Amniotic stem cell (primary cell): ENCODE data around the gene RAD51D.
A peak's percentile ranks its signal among the peaks of the same experiment; 100 is the strongest.
"Not testable (repeated sequence)": the region's sequence is repeated elsewhere in the genome, so short reads cannot be mapped to it uniquely, and the experiment has no call there.

Source experiments
- DNase-seq: peaks from one replicate; lab custom pipeline; 2025; lab: John Stamatoyannopoulos, UW

RAD51D gene

GRCh38 chr17:35065880-35066279 lies 53.8 kb downstream of the RAD51D start:
- DNase-seq = no peak

GRCh38 chr17:35064516-35065215 lies 55.0 kb downstream of the RAD51D start:
- no peak for DNase-seq

GRCh38 chr17:35063514-35064223 lies 56.0 kb downstream of the RAD51D start, which contains the start of gene RFFL:
TSS of gene RFFL (minus strand) at chr17:35063707. CDS start at chr17:35026553, 37,154 bp downstream.
- peak; percentile 98 for DNase-seq

DNA sequence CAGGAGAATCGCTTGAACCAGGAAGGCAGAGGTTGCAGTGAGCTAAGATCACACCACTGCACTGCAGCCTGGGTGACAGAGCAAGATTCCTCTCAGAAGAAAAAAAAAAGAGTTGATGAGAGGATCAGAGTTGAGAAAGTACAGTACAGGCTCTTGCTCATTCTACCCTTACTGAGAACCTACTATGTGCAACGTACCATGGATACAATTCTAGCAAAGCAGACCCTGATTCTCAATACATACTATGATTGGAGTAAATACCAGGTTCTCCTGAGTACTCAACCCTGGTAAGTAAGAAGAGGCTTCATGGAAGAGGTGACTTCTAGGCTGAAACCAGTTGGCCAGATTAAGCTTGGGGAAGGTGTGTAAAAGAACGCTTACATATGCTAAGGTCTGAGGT lies 57.4 kb downstream of the RAD51D start:
- no peak for DNase-seq

DNA sequence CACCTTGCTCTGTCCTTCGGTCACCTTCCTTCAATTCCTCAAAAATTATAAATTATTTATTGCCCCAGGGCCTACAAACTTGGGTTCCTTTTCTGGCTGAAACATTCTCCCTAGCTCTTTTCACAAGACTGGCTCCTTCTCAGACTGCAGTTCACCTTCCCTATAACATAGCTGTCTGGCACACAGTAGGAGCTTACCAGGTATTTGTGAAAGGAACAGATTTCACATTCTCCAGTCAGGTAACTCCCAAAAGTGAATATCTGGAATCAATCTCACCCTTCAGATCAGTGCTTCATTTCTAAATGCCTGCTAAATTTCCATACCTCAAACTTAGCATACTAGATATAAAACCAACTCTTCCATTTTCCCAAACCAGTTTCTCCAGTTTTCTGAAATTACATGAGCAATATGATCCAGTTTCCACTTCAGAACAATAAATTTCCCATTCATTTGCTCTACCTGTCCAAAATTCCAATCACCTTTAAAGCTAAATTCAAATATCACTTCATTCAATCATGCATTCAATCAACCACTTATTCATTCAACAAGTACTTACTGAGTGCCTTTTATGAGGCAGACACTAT lies 62.2 kb downstream of the RAD51D start:
- no peak for DNase-seq

DNA sequence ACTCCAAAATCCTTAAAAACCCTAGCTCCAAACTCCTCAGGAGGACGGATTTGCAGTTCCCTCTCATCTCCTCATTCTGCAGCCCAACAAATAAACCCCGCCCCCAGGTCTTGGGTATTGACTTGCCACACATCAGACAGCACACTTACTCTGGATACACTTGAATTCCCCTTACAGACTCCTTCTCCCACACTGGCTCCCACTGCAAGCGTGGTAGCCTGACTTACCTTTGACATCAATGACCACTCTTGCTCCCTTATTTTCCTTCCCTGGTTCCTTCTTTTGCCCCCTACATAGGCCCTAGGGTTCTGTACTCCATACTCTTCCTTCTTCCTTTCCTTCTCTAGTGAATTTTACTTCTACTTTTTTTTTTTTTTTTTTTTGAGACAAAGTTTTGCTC lies 63.6 kb downstream of the RAD51D start:
- no peak for DNase-seq

- DNase-seq = no peak
Measured at GRCh38 chr17:35053204-35053603, 66.5 kb downstream of the RAD51D start.

DNA sequence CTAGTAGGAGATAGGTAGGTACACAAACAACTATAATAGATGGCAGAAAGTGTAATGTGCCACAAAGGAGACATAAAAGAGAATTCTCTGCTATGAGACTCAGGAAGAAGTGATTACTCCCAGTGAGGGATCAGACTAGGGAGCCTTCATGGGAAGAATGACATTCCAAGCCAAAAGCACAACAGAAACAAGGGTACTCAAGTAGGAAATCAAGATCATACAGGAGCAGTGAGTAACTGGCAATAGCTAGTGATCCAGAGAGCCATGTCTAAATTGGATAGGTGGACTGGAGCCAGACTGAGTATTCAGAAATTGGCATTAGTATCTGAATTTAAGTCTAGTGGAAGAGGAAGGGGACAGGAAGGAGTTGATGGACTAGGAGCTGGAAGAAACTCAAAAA lies 66.9 kb downstream of the RAD51D start:
- DNase-seq = no peak

- no peak for DNase-seq
Measured at GRCh38 chr17:35052241-35052610, 67.4 kb downstream of the RAD51D start.

DNA sequence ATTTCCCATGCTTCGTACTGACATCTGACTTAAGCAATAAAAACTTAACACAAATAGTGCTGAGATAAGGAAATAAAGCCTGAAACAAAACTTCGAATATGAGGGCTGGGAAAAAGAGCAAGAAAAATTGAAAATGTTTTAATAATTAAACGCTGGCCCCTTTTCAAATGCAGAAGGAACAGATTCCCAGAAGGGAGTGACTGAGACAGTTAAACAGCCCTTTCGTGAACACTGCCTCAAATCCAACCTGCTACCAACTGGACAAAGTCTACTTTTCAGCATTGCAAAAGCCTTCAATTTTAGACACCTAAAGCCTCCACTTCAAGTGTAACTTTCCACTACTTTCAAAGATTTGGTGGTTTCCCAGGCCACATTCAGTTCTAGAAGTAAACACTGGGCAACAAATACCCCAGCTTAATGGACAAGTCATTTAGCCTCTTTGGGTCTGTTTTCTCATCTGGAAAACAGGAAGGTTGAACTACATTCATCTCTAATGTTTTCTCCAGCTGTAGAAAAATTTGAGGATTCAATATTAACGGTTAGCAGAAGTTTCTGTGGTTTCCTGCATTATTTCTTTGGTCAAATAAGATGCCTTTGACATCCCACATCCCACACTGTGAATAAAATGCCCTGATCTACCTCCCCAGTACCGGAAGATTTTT lies 68.0 kb downstream of the RAD51D start:
- DNase-seq = no peak

- no peak for DNase-seq
Measured at GRCh38 chr17:35051183-35051578, 68.5 kb downstream of the RAD51D start.

DNA sequence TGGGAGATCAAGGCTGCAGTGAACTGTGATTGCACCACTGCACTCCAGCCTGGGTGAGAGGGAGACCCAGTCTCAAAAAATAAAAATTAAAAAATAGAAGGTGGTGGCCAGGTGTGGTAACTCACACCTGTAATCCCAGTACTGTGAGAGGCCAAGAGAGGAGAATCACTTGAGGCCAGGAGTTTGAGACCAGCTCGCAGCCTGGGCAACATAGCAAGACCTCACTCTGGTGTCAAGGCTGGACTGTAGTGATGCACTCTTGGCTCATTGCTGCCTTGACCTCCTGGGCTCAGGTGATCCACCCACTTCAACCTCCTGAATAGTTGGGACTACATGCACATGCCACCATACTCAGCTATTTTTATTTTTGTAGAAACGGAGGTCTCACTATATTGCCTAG lies 69.5 kb downstream of the RAD51D start:
- no peak for DNase-seq

- DNase-seq = no peak
Measured at GRCh38 chr17:35048685-35049379, 70.8 kb downstream of the RAD51D start.

- no peak for DNase-seq
Measured at GRCh38 chr17:35046740-35047283, 72.8 kb downstream of the RAD51D start.

DNA sequence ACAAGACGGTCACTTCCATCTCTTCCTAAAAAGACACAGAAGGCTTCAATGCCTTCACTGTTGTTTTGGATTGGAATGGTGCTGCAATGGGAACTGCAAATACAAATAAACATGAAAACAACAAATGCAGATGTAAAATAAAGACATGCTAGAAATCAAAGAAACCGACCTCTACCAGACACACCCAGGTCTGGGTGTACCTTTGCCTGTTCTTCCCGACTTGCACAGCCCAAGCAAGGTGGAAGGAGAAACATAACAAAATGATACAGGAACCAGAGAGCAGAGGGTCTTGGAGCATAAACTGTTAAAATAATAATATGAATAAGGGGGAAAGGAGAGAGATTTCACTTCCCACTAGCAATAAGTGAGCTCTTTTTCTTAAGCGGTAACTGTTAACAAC lies 73.4 kb downstream of the RAD51D start:
- DNase-seq = no peak

DNA sequence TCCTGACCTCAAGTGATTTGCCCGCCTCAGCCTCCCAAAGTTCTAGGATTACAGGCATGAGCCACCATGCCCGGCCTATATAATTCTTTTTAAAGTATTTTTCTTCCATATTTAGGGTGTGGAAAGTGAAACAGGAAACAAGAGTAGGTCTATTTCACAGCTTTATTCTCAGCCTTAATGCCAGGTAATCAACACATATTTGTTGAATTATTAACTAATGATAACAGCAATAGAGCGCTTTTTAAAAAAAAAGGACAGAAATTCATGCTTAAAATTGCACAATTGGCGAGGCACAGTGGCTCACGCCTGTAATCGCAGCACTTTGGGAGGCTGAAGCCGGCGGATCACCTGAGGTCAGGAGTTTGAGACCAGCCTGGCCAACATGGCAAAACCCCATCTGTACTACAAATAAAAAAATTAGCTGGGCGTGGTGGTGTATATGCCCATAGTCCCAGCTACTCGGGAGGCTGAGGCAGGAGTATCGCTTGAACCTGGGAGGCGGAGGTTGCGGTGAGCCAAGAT lies 74.1 kb downstream of the RAD51D start:
- not testable (repeated sequence) for DNase-seq

- no peak for DNase-seq
Measured at GRCh38 chr17:35044181-35044580, 75.5 kb downstream of the RAD51D start.
